Measurements from ENCODE around the gene DCLRE1B. TPM values are rescaled to one million over a fixed set of nuclear protein-coding genes. Genes with fewer than 3 reads are reported as not detected.
A peak's percentile ranks its signal among the peaks of the same experiment; 100 is the strongest.

The DCLRE1B gene
- polyA plus RNA-seq, result 1 to 10 TPM; 1.5 to 3.7 TPM

- Histone ChIP-seq H3K4me3 (ENCODE audit: low read depth in 1 of 2, low read length in 2 of 2) (peak within 1 kb of the TSS; percentile 65 to 83), H3K27ac (ENCODE audit: low read depth in 2 of 2, low read length in 1 of 2) (peak within 1 kb of the TSS; percentile 85 to 99), H3K9me3 (ENCODE audit: control insufficient read depth in 2 of 2, insufficient read depth in 1 of 2, low read depth in 1 of 2, low read length in 1 of 2) (no peaks in the 10 kb centered on the region), H3K36me3 (ENCODE audit: control insufficient read depth in 2 of 2, insufficient read depth in 2 of 2, low read length in 1 of 2) (peaks cover 0 to 11% of the 10 kb centered on the region in 2 donors), H3K27me3 (ENCODE audit: control insufficient read depth in 1 of 2, insufficient read depth in 2 of 2, low read length in 2 of 2) (no peaks in the 10 kb centered on the region), H3K4me1 (ENCODE audit: control insufficient read depth in 2 of 2, insufficient read depth in 2 of 2, low read length in 1 of 2) (peaks cover 0 to 2% of the 10 kb centered on the region in 2 donors)
- WGBS, 2 donors, result 0% methylated on average over 65 to 67 of the region's 67 CpGs
These were observed at the start of gene DCLRE1B, which contains the start of gene AP4B1 for GRCh38 chr1:113904674-113905434. DCLRE1B (plus strand) TSS chr1:113905326; CDS start chr1:113905587, 261 bp downstream. AP4B1 (minus strand) TSS chr1:113904799; CDS start chr1:113904717, 82 bp downstream.

GRCh38 chr1:113855630-113856400, 49.3 kb upstream of the DCLRE1B start:
- no peak overlapping the region for H3K27ac ChIP-seq (ENCODE audit: low read depth in 2 of 2, low read length in 1 of 2)
- H3K36me3 ChIP-seq (ENCODE audit: control insufficient read depth in 2 of 2, insufficient read depth in 2 of 2, low read length in 1 of 2), result no peaks in the 10 kb centered on the region
- 67 to 72% methylated on average over 4 of the region's 4 CpGs for WGBS, 2 donors
- no peak overlapping the region for H3K4me3 ChIP-seq (ENCODE audit: low read depth in 1 of 2, low read length in 2 of 2)
- H3K4me1 ChIP-seq (ENCODE audit: control insufficient read depth in 2 of 2, insufficient read depth in 2 of 2, low read length in 1 of 2), result no peaks in the 10 kb centered on the region
- H3K27me3 ChIP-seq (ENCODE audit: control insufficient read depth in 1 of 2, insufficient read depth in 2 of 2, low read length in 2 of 2), result no peaks in the 10 kb centered on the region
- no peaks in the 10 kb centered on the region for H3K9me3 ChIP-seq (ENCODE audit: control insufficient read depth in 2 of 2, insufficient read depth in 1 of 2, low read depth in 1 of 2, low read length in 1 of 2)

- no peaks in the 10 kb centered on the region for H3K27me3 ChIP-seq (ENCODE audit: control insufficient read depth in 1 of 2, insufficient read depth in 2 of 2, low read length in 2 of 2)
- WGBS, 2 donors, result 94 to 95% methylated on average over 2 of the region's 2 CpGs
- no peaks in the 10 kb centered on the region for H3K4me1 ChIP-seq (ENCODE audit: control insufficient read depth in 2 of 2, insufficient read depth in 2 of 2, low read length in 1 of 2)
- no peaks in the 10 kb centered on the region for H3K9me3 ChIP-seq (ENCODE audit: control insufficient read depth in 2 of 2, insufficient read depth in 1 of 2, low read depth in 1 of 2, low read length in 1 of 2)
- H3K36me3 ChIP-seq (ENCODE audit: control insufficient read depth in 2 of 2, insufficient read depth in 2 of 2, low read length in 1 of 2), result no peaks in the 10 kb centered on the region
- no peak overlapping the region for H3K4me3 ChIP-seq (ENCODE audit: low read depth in 1 of 2, low read length in 2 of 2)
- no peak overlapping the region for H3K27ac ChIP-seq (ENCODE audit: low read depth in 2 of 2, low read length in 1 of 2)
These were observed 48.7 kb upstream of the DCLRE1B start for GRCh38 chr1:113856401-113856790.

GRCh38 chr1:113857776-113858175, 47.4 kb upstream of the DCLRE1B start:
- Histone ChIP-seq H3K4me1 (ENCODE audit: control insufficient read depth in 2 of 2, insufficient read depth in 2 of 2, low read length in 1 of 2) (no peaks in the 10 kb centered on the region), H3K27ac (ENCODE audit: low read depth in 2 of 2, low read length in 1 of 2) (no peak overlapping the region)
- WGBS, 2 donors, result 80 to 84% methylated on average over 3 of the region's 3 CpGs

GRCh38 chr1:113858418-113858817, 46.7 kb upstream of the DCLRE1B start:
- H3K4me1 ChIP-seq (ENCODE audit: control insufficient read depth in 2 of 2, insufficient read depth in 2 of 2, low read length in 1 of 2), result no peaks in the 10 kb centered on the region
- no peak overlapping the region for H3K27ac ChIP-seq (ENCODE audit: low read depth in 2 of 2, low read length in 1 of 2)
- H3K27me3 ChIP-seq (ENCODE audit: control insufficient read depth in 1 of 2, insufficient read depth in 2 of 2, low read length in 2 of 2), result no peaks in the 10 kb centered on the region
- WGBS, 2 donors, result 86 to 88% methylated on average over 3 of the region's 3 CpGs
- no peak overlapping the region for H3K4me3 ChIP-seq (ENCODE audit: low read depth in 1 of 2, low read length in 2 of 2)
- H3K36me3 ChIP-seq (ENCODE audit: control insufficient read depth in 2 of 2, insufficient read depth in 2 of 2, low read length in 1 of 2), result no peaks in the 10 kb centered on the region
- H3K9me3 ChIP-seq (ENCODE audit: control insufficient read depth in 2 of 2, insufficient read depth in 1 of 2, low read depth in 1 of 2, low read length in 1 of 2), result no peaks in the 10 kb centered on the region

More at GRCh38 chr1:113857776-113858175, 47.4 kb upstream of the DCLRE1B start:
- H3K27me3 ChIP-seq (ENCODE audit: control insufficient read depth in 1 of 2, insufficient read depth in 2 of 2, low read length in 2 of 2), result no peaks in the 10 kb centered on the region
- no peak overlapping the region for H3K4me3 ChIP-seq (ENCODE audit: low read depth in 1 of 2, low read length in 2 of 2)
- H3K36me3 ChIP-seq (ENCODE audit: control insufficient read depth in 2 of 2, insufficient read depth in 2 of 2, low read length in 1 of 2), result no peaks in the 10 kb centered on the region
- H3K9me3 ChIP-seq (ENCODE audit: control insufficient read depth in 2 of 2, insufficient read depth in 1 of 2, low read depth in 1 of 2, low read length in 1 of 2), result no peaks in the 10 kb centered on the region

- 74 to 81% methylated on average over 1 of the region's 1 CpG for WGBS, 2 donors
- H3K4me3 ChIP-seq (ENCODE audit: low read depth in 1 of 2, low read length in 2 of 2), result no peak overlapping the region
These were observed 46.1 kb upstream of the DCLRE1B start for GRCh38 chr1:113858982-113859381.

GRCh38 chr1:113859478-113860175, 45.5 kb upstream of the DCLRE1B start:
- WGBS, 2 donors, result 56 to 69% methylated on average over 3 of the region's 3 CpGs
- Histone ChIP-seq H3K4me1 (ENCODE audit: control insufficient read depth in 2 of 2, insufficient read depth in 2 of 2, low read length in 1 of 2) (no peaks in the 10 kb centered on the region), H3K27me3 (ENCODE audit: control insufficient read depth in 1 of 2, insufficient read depth in 2 of 2, low read length in 2 of 2) (no peaks in the 10 kb centered on the region), H3K4me3 (ENCODE audit: low read depth in 1 of 2, low read length in 2 of 2) (no peak overlapping the region), H3K36me3 (ENCODE audit: control insufficient read depth in 2 of 2, insufficient read depth in 2 of 2, low read length in 1 of 2) (no peaks in the 10 kb centered on the region), H3K9me3 (ENCODE audit: control insufficient read depth in 2 of 2, insufficient read depth in 1 of 2, low read depth in 1 of 2, low read length in 1 of 2) (no peaks in the 10 kb centered on the region), H3K27ac (ENCODE audit: low read depth in 2 of 2, low read length in 1 of 2) (no peak overlapping the region)

More at GRCh38 chr1:113858982-113859381, 46.1 kb upstream of the DCLRE1B start:
- Histone ChIP-seq H3K36me3 (ENCODE audit: control insufficient read depth in 2 of 2, insufficient read depth in 2 of 2, low read length in 1 of 2) (no peaks in the 10 kb centered on the region), H3K9me3 (ENCODE audit: control insufficient read depth in 2 of 2, insufficient read depth in 1 of 2, low read depth in 1 of 2, low read length in 1 of 2) (no peaks in the 10 kb centered on the region), H3K27me3 (ENCODE audit: control insufficient read depth in 1 of 2, insufficient read depth in 2 of 2, low read length in 2 of 2) (no peaks in the 10 kb centered on the region), H3K4me1 (ENCODE audit: control insufficient read depth in 2 of 2, insufficient read depth in 2 of 2, low read length in 1 of 2) (no peaks in the 10 kb centered on the region), H3K27ac (ENCODE audit: low read depth in 2 of 2, low read length in 1 of 2) (no peak overlapping the region)

- Histone ChIP-seq H3K9me3 (ENCODE audit: control insufficient read depth in 2 of 2, insufficient read depth in 1 of 2, low read depth in 1 of 2, low read length in 1 of 2) (no peaks in the 10 kb centered on the region), H3K27me3 (ENCODE audit: control insufficient read depth in 1 of 2, insufficient read depth in 2 of 2, low read length in 2 of 2) (no peaks in the 10 kb centered on the region), H3K27ac (ENCODE audit: low read depth in 2 of 2, low read length in 1 of 2) (no peak overlapping the region), H3K36me3 (ENCODE audit: control insufficient read depth in 2 of 2, insufficient read depth in 2 of 2, low read length in 1 of 2) (no peaks in the 10 kb centered on the region), H3K4me3 (ENCODE audit: low read depth in 1 of 2, low read length in 2 of 2) (no peak overlapping the region), H3K4me1 (ENCODE audit: control insufficient read depth in 2 of 2, insufficient read depth in 2 of 2, low read length in 1 of 2) (no peaks in the 10 kb centered on the region)
- 70 to 71% methylated on average over 3 of the region's 3 CpGs for WGBS, 2 donors
These were observed 44.2 kb upstream of the DCLRE1B start for GRCh38 chr1:113860891-113861290.

GRCh38 chr1:113861641-113862040, 43.5 kb upstream of the DCLRE1B start:
- WGBS, 2 donors, result 90 to 92% methylated on average over 5 of the region's 5 CpGs

More at GRCh38 chr1:113861641-113862040, 43.5 kb upstream of the DCLRE1B start:
- Histone ChIP-seq H3K27me3 (ENCODE audit: control insufficient read depth in 1 of 2, insufficient read depth in 2 of 2, low read length in 2 of 2) (no peaks in the 10 kb centered on the region), H3K4me1 (ENCODE audit: control insufficient read depth in 2 of 2, insufficient read depth in 2 of 2, low read length in 1 of 2) (no peaks in the 10 kb centered on the region), H3K9me3 (ENCODE audit: control insufficient read depth in 2 of 2, insufficient read depth in 1 of 2, low read depth in 1 of 2, low read length in 1 of 2) (no peaks in the 10 kb centered on the region), H3K4me3 (ENCODE audit: low read depth in 1 of 2, low read length in 2 of 2) (no peak overlapping the region), H3K36me3 (ENCODE audit: control insufficient read depth in 2 of 2, insufficient read depth in 2 of 2, low read length in 1 of 2) (no peaks in the 10 kb centered on the region), H3K27ac (ENCODE audit: low read depth in 2 of 2, low read length in 1 of 2) (no peak overlapping the region)

Data from esophagus (tissue), 2 donors.